ENCODE results near the gene DOHH. TPM values are rescaled to one million over a fixed set of nuclear protein-coding genes. Genes with fewer than 3 reads are reported as not detected.

The DOHH gene
- total RNA-seq, 1 donor, result 8.3 TPM

DNA sequence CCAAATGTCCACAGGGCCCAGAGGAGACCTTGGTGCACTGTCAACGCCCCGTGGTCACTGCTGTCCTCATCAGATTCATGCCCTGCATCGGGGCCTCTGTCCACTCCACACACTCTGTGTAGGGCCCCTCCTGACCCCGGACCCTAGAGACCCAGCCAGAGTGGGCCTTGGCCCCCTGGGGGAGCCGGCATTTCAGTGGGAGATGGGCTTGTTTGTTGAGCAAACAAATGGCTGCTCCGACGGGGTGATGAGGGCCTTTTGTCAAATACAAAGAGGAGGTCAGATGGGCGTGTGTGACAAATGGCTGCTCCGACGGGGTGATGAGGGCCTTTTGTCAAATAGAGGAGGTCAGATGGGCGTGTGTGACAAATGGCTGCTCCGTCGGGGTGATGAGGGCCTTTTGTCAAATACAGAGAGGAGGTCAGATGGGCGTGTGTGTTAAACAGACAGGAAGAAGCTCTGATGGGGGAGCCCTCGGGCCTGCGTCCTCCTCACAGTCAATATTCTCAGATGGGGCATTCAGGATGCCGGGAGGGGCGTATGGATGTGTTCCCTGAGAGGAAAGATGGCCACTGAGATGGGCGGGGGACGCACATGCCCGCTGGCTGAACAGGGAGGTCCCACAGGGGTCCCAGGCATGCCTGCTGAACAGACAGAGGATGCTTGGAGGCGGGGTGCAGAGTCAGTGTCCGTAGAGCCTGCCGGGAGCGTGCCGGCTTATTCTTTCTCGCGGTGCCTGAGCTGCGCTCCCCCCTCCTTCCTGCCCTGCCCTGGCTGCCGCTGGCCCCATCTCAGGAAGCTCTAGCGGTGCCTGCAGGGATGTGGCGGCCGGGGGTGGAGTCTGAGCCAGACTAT, 56.4 kb downstream of the DOHH start:
- peaks cover 53% of the 10 kb centered on the region for H3K36me3 ChIP-seq (ENCODE audit: insufficient read depth, low read length)
- no peak overlapping the region for H3K4me3 ChIP-seq (ENCODE audit: insufficient read depth, low read length)
- H3K79me2 ChIP-seq (ENCODE audit: insufficient read depth, low read length), result peaks cover 81% of the 10 kb centered on the region
- no peaks in the 10 kb centered on the region for H3K27me3 ChIP-seq (ENCODE audit: insufficient read depth, low read length)
- H2AFZ ChIP-seq (ENCODE audit: low read length), result no peak overlapping the region
- no peak overlapping the region for H3K27ac ChIP-seq (ENCODE audit: low read depth, low read length)
- peaks cover 56% of the 10 kb centered on the region for H4K20me1 ChIP-seq (ENCODE audit: insufficient read depth, low read length)
- H3K4me2 ChIP-seq (ENCODE audit: insufficient read depth, low read length), result no peak overlapping the region
- no peak for TF ChIP-seq CTCF (IDR thresholded peaks at IDR 0.05; ENCODE audit: extremely low read depth, low read depth, low read length)
- no peaks in the 10 kb centered on the region for H3K4me1 ChIP-seq (ENCODE audit: insufficient read depth, low read length)
- peak; percentile 71 for DNase-seq (ENCODE audit: insufficient read length, low spot score, missing footprints)
- no peaks in the 10 kb centered on the region for H3K9me3 ChIP-seq (ENCODE audit: low read depth, low read length)

- Histone ChIP-seq H4K20me1 (ENCODE audit: insufficient read depth, low read length) (peaks cover 52% of the 10 kb centered on the region), H3K4me2 (ENCODE audit: insufficient read depth, low read length) (no peak overlapping the region), H3K4me1 (ENCODE audit: insufficient read depth, low read length) (no peaks in the 10 kb centered on the region), H3K27me3 (ENCODE audit: insufficient read depth, low read length) (no peaks in the 10 kb centered on the region), H3K9me3 (ENCODE audit: low read depth, low read length) (no peaks in the 10 kb centered on the region), H3K36me3 (ENCODE audit: insufficient read depth, low read length) (peaks cover 60% of the 10 kb centered on the region), H3K27ac (ENCODE audit: low read depth, low read length) (no peak overlapping the region), H3K79me2 (ENCODE audit: insufficient read depth, low read length) (peaks cover 80% of the 10 kb centered on the region), H3K4me3 (ENCODE audit: insufficient read depth, low read length) (no peak overlapping the region), H2AFZ (ENCODE audit: low read length) (no peak overlapping the region)
- no peak for TF ChIP-seq CTCF (IDR thresholded peaks at IDR 0.05; ENCODE audit: extremely low read depth, low read depth, low read length)
- peak; percentile 30 for DNase-seq (ENCODE audit: insufficient read length, low spot score, missing footprints)
Observed at GRCh38 chr19:3442487-3443071, 57.9 kb downstream of the DOHH start.

DNA sequence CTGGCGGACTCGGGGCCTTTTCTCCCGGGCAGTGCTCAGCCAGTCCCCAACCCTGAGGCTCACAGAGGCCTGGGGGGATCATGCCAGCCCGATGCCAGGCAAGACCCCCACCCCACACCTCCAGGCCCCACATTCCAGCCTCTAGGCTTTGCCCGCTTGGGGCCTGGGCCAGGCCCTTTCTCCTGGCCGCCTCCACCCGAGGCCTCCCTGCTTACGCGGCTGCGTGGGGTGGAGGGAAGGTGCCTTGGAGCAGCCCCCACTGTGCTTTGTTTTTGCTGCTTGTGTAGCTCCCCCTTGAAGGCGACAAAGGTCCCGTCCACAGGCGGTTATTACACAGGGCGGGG, 58.5 kb downstream of the DOHH start:
- Histone ChIP-seq H3K9me3 (ENCODE audit: low read depth, low read length) (no peaks in the 10 kb centered on the region), H3K4me1 (ENCODE audit: insufficient read depth, low read length) (no peaks in the 10 kb centered on the region), H3K27ac (ENCODE audit: low read depth, low read length) (no peak overlapping the region), H3K27me3 (ENCODE audit: insufficient read depth, low read length) (no peaks in the 10 kb centered on the region), H3K36me3 (ENCODE audit: insufficient read depth, low read length) (peaks cover 60% of the 10 kb centered on the region), H3K79me2 (ENCODE audit: insufficient read depth, low read length) (peaks cover 76% of the 10 kb centered on the region), H4K20me1 (ENCODE audit: insufficient read depth, low read length) (peaks cover 52% of the 10 kb centered on the region), H3K4me3 (ENCODE audit: insufficient read depth, low read length) (no peak overlapping the region), H3K4me2 (ENCODE audit: insufficient read depth, low read length) (no peak overlapping the region), H2AFZ (ENCODE audit: low read length) (no peak overlapping the region)
- no peak for DNase-seq (ENCODE audit: insufficient read length, low spot score, missing footprints)
- no peak for TF ChIP-seq CTCF (IDR thresholded peaks at IDR 0.05; ENCODE audit: extremely low read depth, low read depth, low read length)
